ENCODE measurements around the gene KAT2A. TPM values are rescaled to one million over a fixed set of nuclear protein-coding genes. Genes with fewer than 3 reads are reported as not detected.
"Not testable (repeated sequence)": the region's sequence is repeated elsewhere in the genome, so short reads cannot be mapped to it uniquely, and the experiment has no call there.

KAT2A gene
- total RNA-seq, 4 donors from 2014 or later = 25.3 to 55.5 (median 37.1) TPM

DNA sequence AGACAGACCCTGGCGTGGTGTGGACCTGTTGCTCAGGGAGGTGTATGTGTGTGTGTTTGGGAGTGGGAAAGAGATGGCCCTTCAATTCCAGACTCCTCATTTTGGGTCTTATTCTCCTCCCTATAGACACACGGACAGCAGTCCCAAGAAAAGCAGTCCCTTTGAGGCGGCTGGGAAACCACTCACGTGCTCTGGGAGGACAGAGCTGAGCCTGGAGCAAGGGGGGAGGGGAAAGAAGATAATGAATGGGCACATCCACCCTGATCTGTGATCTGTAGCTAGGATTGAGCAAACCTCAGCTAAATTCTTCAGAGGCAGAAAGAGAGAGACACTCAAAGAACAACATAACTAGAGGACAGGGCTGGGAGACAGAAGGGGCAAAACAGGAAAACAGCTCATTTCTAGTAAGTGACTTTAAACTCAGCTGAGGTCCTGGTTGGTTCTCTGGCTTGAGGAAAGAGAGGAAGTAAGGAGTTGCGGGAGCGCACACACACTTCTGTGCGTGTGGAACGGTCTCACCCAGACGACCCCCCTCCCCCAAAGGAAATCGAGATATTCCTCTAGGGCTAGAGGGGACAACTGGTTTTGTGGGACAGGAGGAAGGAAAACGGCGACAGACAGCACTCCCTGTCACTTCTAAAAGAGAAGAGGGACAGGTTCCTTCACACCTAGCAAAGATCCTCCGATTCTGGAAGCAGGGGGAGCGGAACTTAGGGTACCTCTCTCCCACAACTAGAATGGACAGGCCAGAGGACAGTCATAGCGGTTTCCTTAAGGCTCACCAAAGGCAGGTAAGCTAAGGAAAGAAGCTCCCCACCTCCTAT is 33.0 kb upstream of the KAT2A start:
- WGBS, 2 donors = 3% methylated on average over 15 of the region's 15 CpGs
- intact Hi-C loops (cut with DNase I; ENCODE audit: low total_unique reads) = no loop called here
- DNase-seq (ENCODE audit: low spot score in 2 of 2) = no peak
- H3K4me3 ChIP-seq (ENCODE audit: low read depth, poor library complexity, severe bottlenecking) = peak overlapping the region; percentile 93
- TF ChIP-seq POLR2A (IDR thresholded peaks at IDR 0.05) = no peak
- TF ChIP-seq, protein P1, sequence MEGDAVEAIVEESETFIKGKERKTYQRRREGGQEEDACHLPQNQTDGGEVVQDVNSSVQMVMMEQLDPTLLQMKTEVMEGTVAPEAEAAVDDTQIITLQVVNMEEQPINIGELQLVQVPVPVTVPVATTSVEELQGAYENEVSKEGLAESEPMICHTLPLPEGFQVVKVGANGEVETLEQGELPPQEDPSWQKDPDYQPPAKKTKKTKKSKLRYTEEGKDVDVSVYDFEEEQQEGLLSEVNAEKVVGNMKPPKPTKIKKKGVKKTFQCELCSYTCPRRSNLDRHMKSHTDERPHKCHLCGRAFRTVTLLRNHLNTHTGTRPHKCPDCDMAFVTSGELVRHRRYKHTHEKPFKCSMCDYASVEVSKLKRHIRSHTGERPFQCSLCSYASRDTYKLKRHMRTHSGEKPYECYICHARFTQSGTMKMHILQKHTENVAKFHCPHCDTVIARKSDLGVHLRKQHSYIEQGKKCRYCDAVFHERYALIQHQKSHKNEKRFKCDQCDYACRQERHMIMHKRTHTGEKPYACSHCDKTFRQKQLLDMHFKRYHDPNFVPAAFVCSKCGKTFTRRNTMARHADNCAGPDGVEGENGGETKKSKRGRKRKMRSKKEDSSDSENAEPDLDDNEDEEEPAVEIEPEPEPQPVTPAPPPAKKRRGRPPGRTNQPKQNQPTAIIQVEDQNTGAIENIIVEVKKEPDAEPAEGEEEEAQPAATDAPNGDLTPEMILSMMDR (IDR thresholded peaks at IDR 0.05) = no peak

DNA sequence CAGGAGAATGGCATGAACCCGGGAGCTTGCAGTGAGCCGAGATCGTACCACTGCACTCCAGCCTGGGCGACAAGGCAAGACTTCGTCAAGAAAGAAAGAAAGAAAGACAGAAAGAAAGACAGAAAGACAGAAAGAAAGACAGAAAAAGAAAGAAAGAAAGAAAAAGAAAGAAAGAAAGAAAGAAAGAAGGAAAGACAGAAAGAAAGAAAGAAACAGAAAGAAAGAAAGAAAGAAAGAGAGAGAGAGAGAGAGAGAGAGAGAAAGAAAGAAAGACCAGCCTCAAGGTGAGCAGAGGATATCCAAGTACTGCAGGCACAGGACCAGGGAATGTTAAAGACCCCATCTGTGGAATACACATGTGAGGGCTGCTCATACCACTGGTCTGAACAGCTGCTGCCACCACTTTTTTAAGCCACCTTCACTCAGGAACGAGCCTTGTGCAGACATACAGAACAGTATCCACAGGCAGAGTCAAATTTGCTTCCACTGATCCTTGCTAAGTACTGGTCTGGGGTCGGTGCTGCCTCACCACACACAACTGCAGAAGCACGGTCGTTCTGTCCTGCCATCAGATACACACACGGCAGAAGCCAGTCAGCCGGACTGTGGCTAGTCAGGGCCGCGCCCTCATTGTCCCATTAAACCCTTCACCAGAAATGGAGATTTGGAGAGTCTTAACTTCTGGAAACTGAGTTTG is 25.9 kb upstream of the KAT2A start:
- 94% methylated on average over 11 to 13 of the region's 13 CpGs for WGBS, 2 donors
- TF ChIP-seq, protein P1 (IDR thresholded peaks at IDR 0.05) = no peak
- no peak for TF ChIP-seq POLR2A (IDR thresholded peaks at IDR 0.05)
- intact Hi-C loops (cut with DNase I; ENCODE audit: low total_unique reads) = no loop called here
- DNase-seq (ENCODE audit: low spot score in 2 of 2) = no peak
- H3K4me3 ChIP-seq (ENCODE audit: low read depth, poor library complexity, severe bottlenecking) = no peak overlapping the region

DNA sequence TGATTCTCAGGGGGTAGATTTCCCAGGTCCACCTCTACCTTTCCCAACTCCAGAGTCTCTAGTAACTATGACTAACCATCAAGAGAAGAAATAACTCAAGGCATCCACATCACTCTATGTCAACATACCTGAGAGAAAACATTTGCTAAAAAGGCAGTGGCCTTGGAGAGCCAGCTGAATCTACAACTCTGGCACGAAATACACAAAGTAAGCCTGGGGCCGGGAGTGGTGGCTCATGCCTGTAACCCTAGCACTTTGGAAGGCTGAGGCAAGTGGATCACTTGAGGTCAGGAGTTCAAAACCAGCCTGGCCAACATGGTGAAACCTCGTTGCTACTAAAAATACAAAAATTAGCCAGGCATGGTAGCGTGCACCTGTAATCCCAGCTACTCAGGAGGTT is 22.0 kb upstream of the KAT2A start:
- DNase-seq (ENCODE audit: low spot score in 2 of 2); intact Hi-C loops (cut with DNase I; ENCODE audit: low total_unique reads); H3K4me3 ChIP-seq (ENCODE audit: low read depth, poor library complexity, severe bottlenecking): not testable (repeated sequence)
- WGBS, 2 donors = 79 to 89% methylated on average over 4 of the region's 4 CpGs

DNA sequence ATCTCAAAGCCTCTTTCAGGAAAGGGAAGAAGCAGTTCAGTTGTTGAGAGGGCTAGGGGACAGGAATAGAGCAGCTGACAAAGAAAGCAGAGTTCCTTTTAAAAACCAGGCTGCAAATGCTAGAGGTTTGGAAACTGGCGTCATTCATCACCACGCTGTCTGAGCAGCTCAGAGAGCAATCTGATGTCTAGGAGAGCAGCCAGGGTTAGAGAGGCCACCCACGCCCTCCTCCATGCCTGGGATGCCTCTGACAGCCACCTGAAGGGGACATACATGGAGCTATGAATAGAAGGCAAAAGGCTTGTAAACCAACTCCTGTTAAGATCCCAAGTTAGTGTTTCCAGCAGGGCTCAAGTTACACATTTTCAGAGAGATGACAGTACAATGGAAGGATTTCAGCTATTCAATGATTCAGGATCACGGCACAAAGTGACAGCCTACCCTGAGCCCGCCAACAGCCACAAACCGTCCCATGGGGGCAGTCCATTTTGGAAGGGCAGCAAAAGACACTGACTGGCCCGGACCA is 21.3 kb upstream of the KAT2A start:
- no peak for DNase-seq (ENCODE audit: low spot score in 2 of 2)
- TF ChIP-seq, protein P1 (IDR thresholded peaks at IDR 0.05) = no peak
- no peak for TF ChIP-seq POLR2A (IDR thresholded peaks at IDR 0.05)
- 71 to 83% methylated on average over 7 of the region's 7 CpGs for WGBS, 2 donors
- intact Hi-C loops (cut with DNase I; ENCODE audit: low total_unique reads) = no loop called here
- H3K4me3 ChIP-seq (ENCODE audit: low read depth, poor library complexity, severe bottlenecking) = no peak overlapping the region

DNA sequence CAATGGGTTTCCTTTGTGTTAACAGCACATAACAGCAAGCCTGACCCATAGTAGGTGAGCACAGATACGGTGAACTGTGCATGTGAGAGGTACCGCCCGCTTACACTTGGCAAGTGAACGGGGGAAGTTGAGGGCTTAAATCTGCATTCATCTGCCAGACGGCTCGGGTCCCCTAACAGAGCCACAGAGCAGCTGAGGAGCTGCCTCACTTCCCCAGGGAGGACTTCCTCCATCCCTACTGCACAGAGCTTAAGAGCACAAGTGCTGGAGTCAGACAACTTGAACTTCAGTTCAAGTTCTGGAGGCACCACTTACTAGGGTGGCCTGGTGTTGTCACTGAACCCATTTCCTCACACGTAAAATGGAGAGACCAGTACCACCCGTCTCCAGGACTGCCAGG is 20.2 kb upstream of the KAT2A start:
- intact Hi-C loops (cut with DNase I; ENCODE audit: low total_unique reads) = no loop called here
- DNase-seq (ENCODE audit: low spot score in 2 of 2) = no peak
- 68 to 78% methylated on average over 8 of the region's 8 CpGs for whole genome bisulfite sequencing, 2 donors
- no peak overlapping the region for H3K4me3 ChIP-seq (ENCODE audit: low read depth, poor library complexity, severe bottlenecking)
- TF ChIP-seq POLR2A (IDR thresholded peaks at IDR 0.05) = no peak
- TF ChIP-seq, protein P1 (IDR thresholded peaks at IDR 0.05) = no peak

DNA sequence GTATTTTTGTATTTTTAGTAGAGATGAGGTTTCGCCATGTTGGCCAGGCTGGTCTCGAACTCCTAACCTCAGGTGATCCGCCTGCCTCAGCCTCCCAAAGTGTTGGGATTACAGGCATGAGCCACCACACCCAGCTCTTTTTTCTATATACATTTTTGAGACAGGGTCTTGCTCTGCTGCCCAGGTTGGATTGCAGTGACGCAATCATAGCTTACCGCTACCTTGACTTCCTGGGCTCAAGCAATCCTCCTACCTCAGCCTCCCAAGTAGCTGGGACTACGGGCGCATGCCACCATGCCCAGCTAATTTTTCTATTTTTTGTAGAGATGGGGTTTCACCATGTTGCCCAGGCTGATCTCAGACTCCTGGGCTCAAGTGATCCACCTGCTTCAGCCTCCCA is 19.5 kb upstream of the KAT2A start:
- H3K4me3 ChIP-seq (ENCODE audit: low read depth, poor library complexity, severe bottlenecking); intact Hi-C loops (cut with DNase I; ENCODE audit: low total_unique reads); DNase-seq (ENCODE audit: low spot score in 2 of 2): not testable (repeated sequence)
- 92 to 99% methylated on average over 7 of the region's 7 CpGs for WGBS, 2 donors
